Left ventricle myocardium inferior (tissue), 1 donor: ENCODE data around the gene ZNF547. TPM values are rescaled to one million over a fixed set of nuclear protein-coding genes. Genes with fewer than 3 reads are reported as not detected.
A peak's percentile ranks its signal among the peaks of the same experiment; 100 is the strongest.

Experiments used
- DNase-seq: peaks from one replicate; pipeline ENCODE4 v3.0.0-alpha.2; 2020
- H3K27ac ChIP-seq: fragments of 200-600 bp; replicated peaks from 2 replicates; pipeline ENCODE4 v1.8.0; 2021
- H3K27me3 ChIP-seq: fragments of 200-600 bp; 2 replicates; pipeline ENCODE4 v1.8.0; 2021; ENCODE audit warnings: low read depth
- H3K36me3 ChIP-seq: fragments of 200-600 bp; 2 replicates; pipeline ENCODE4 v1.8.0; 2021
- H3K4me1 ChIP-seq: fragments of 200-600 bp; 2 replicates; pipeline ENCODE4 v1.8.0; 2021
- H3K4me3 ChIP-seq: fragments of 200-600 bp; 2 replicates; pipeline ENCODE4 v1.8.0; 2021; ENCODE audit warnings: mild to moderate bottlenecking, moderate library complexity
- H3K9me3 ChIP-seq: fragments of 200-600 bp; replicated peaks from 2 replicates; pipeline ENCODE4 v1.8.0; 2021
- intact Hi-C: fragments of 100-400 bp; cut with micrococcal nuclease; formaldehyde crosslinking; loops from one replicate; pipeline ENCODE4 v1.11.0; 2022
- total RNA-seq: library from RNA; stranded (reverse); fragmentation: NEBNext Ultra II Directional; extraction: Animal tissue kit (Norgen Biotek cat#: 25700); gene quantifications from one replicate; pipeline ENCODE4 v1.2.1, GENCODE V29; 2021
- TF ChIP-seq, protein P1 (sequence below): fragments of 200-600 bp; IDR thresholded peaks from 2 replicates; pipeline ENCODE4 v1.8.0; 2021; ENCODE audit warnings: antibody characterized with exemption, mild to moderate bottlenecking, borderline replicate concordance
- donor health status: DM: no; HTN: yes; CAD: no; lungs with severe emphysema.

Gene ZNF547
- total RNA-seq, 1 donor from 2014 or later: 3.6 TPM

GRCh38 chr19:57382806-57383488 lies 19.6 kb downstream of the ZNF547 start:
- H3K27ac ChIP-seq: no peak overlapping the region
- peaks cover 31% of the 10 kb centered on the region for H3K9me3 ChIP-seq
- TF ChIP-seq, protein P1, sequence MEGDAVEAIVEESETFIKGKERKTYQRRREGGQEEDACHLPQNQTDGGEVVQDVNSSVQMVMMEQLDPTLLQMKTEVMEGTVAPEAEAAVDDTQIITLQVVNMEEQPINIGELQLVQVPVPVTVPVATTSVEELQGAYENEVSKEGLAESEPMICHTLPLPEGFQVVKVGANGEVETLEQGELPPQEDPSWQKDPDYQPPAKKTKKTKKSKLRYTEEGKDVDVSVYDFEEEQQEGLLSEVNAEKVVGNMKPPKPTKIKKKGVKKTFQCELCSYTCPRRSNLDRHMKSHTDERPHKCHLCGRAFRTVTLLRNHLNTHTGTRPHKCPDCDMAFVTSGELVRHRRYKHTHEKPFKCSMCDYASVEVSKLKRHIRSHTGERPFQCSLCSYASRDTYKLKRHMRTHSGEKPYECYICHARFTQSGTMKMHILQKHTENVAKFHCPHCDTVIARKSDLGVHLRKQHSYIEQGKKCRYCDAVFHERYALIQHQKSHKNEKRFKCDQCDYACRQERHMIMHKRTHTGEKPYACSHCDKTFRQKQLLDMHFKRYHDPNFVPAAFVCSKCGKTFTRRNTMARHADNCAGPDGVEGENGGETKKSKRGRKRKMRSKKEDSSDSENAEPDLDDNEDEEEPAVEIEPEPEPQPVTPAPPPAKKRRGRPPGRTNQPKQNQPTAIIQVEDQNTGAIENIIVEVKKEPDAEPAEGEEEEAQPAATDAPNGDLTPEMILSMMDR: no peak
- intact Hi-C loops: no loop called here
- no peaks in the 10 kb centered on the region for H3K27me3 ChIP-seq
- H3K4me3 ChIP-seq: no peak overlapping the region
- no peak for DNase-seq
- H3K36me3 ChIP-seq: peaks cover 10% of the 10 kb centered on the region
- H3K4me1 ChIP-seq: no peaks in the 10 kb centered on the region

DNA sequence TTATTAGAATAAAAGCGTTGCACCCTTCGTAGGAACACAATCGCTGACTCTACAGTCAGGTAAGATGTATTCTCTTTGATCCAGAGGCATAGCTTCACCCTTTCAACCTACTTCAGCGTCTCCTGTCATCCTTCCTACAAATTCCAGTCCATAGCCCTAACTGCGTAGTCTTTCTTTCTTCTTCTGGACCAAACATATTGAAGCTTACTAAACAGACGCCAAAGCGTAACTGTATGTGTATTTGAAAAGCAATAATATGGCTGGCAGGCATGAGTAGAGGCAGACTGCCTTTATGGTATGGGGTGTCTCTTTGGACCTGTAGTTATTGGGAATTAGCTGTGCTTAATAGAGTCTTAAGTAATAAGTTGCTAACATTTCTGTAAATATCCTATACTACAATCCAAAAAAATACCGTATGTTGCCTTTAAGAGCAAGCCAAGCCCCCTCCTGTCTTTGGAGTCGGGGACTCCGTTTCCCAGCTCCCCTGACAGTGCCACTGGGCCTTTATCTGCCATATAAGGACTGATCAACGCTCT lies 25.9 kb downstream of the ZNF547 start:
- Histone ChIP-seq H3K27ac (peak overlapping the region; percentile 92), H3K4me1 (peaks cover 42% of the 10 kb centered on the region), H3K9me3 (peaks cover 13% of the 10 kb centered on the region), H3K36me3 (peaks cover 19% of the 10 kb centered on the region), H3K4me3 (peak overlapping the region; percentile 92), H3K27me3 (no peaks in the 10 kb centered on the region)
- TF ChIP-seq, protein P1: no peak
- DNase-seq: no peak
- intact Hi-C loops: no loop called here

GRCh38 chr19:57389730-57390598 lies 26.6 kb downstream of the ZNF547 start, which contains the start of gene ZNF548:
ZNF548 (plus strand) TSS chr19:57389854; CDS start chr19:57390100, 246 bp downstream.
- Histone ChIP-seq H3K4me1 (peaks cover 46% of the 10 kb centered on the region), H3K9me3 (peaks cover 19% of the 10 kb centered on the region), H3K4me3 (peak within 1 kb of the TSS; percentile 92), H3K36me3 (peaks cover 25% of the 10 kb centered on the region), H3K27ac (peak within 1 kb of the TSS; percentile 92), H3K27me3 (no peaks in the 10 kb centered on the region)
- peak; percentile 96 for DNase-seq
- TF ChIP-seq, protein P1: peak; percentile 51
- intact Hi-C loops: no loop called here

- Histone ChIP-seq H3K9me3 (peaks cover 74% of the 10 kb centered on the region), H3K4me3 (no peak overlapping the region), H3K27ac (peak overlapping the region; percentile 19), H3K36me3 (peaks cover 78% of the 10 kb centered on the region), H3K4me1 (peaks cover 38% of the 10 kb centered on the region), H3K27me3 (no peaks in the 10 kb centered on the region)
- intact Hi-C loops: no loop called here
- DNase-seq: no peak
- TF ChIP-seq, protein P1: no peak
Measured at GRCh38 chr19:57395710-57396109, 32.4 kb downstream of the ZNF547 start.

GRCh38 chr19:57398868-57399267 lies 35.5 kb downstream of the ZNF547 start:
- H3K36me3 ChIP-seq: peaks cover 90% of the 10 kb centered on the region
- H3K4me1 ChIP-seq: peaks cover 24% of the 10 kb centered on the region

More at GRCh38 chr19:57398868-57399267, 35.5 kb downstream of the ZNF547 start:
- H3K4me3 ChIP-seq: no peak overlapping the region
- no peak overlapping the region for H3K27ac ChIP-seq
- intact Hi-C loops: no loop called here
- no peaks in the 10 kb centered on the region for H3K27me3 ChIP-seq
- TF ChIP-seq, protein P1: no peak
- H3K9me3 ChIP-seq: peaks cover 96% of the 10 kb centered on the region
- no peak for DNase-seq
